Activated CD8-positive, alpha-beta memory T cell treated with anti-CD3 and anti-CD28 coated beads, Interleukin-2, amount 50 U/mL, for 1 hour (primary cell): Measurements from ENCODE around the gene REEP3.

Source experiments
- DNase-seq: peaks from one replicate; pipeline ENCODE4 v3.0.0-alpha.2; 2020; ENCODE audit errors: extremely low read depth

The REEP3 gene

GRCh38 chr10:63506554-63506953 lies 14.6 kb upstream of the REEP3 start:
- no peak for DNase-seq

GRCh38 chr10:63515002-63515763 lies 6.0 kb upstream of the REEP3 start:
- DNase-seq, result no peak

- no peak for DNase-seq
These were observed 5.0 kb upstream of the REEP3 start for GRCh38 chr10:63516207-63516606.

DNA sequence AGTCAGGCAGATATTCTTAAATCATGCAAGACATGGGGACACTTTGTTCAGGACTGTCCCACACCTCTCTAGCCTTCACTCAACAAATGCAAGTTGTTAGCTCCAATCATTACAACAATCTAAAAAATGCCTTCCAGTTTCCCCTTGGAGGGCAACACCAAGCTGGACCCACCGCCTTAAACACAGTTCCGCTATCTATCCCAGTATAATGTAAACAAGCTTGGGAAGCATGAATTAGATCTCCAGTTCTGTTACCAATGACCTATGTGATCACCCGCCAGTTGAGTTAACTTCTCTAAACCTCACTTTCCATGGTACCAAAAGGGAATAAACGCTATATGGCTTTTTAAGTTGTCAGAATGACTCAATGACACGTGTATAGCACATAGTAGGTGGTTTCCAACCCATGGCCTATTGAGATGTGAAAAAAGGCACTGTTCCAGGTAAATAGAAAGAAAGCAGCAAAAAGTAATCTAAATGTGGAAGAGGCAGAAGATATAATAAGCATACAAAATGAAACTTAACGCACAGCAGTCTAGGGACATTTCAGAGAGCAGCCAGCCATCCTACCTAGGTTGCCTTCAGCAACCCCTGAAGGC lies 2.4 kb upstream of the REEP3 start:
- no peak for DNase-seq

DNA sequence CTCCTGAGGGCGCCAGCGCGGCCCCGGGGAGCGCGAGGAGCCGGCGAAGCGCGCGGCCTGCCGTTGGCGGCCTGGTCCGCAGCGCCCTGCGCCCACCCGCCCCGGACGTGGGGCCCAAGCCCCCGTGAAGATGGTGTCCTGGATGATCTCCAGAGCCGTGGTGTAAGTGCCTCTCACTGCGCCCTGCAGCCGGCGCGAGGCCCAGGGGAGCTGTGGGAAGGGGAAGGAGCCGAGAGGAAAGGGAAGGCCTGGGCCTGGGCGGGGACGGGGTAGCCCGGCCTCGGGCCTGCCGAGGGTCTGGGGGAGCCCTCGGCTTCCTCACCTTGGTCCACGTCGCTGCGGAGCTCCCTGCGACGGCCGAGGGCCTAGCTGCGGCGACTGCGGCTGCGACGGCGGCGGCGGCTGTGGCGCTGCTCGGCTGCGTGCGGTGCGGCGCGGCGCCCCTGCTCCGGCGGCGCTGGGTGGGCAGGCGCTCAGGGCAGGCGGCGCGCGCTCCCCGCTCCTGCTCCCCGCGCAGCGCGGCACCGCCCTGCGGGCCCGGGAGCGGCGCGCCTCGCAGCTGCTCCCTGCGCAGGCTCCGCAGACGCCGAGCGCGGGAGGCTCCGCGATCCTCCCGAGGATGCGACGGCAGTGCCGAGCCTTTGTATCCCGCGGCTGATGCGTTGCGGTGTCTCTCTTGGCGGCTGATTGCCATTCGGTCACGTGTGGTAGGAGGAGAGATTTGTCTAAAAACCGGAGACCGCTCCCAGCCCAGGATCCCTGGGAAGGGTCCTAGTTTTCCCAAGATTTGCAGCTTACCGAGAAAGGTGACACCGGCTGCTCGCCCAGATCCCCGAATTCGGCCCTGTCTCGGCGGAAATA lies 445 bp downstream of the REEP3 start:
- DNase-seq, result no peak

GRCh38 chr10:63522277-63522687 lies 1.1 kb downstream of the REEP3 start:
- DNase-seq, result no peak

- DNase-seq, result no peak
These were observed 1.8 kb downstream of the REEP3 start for GRCh38 chr10:63522995-63523394.

DNA sequence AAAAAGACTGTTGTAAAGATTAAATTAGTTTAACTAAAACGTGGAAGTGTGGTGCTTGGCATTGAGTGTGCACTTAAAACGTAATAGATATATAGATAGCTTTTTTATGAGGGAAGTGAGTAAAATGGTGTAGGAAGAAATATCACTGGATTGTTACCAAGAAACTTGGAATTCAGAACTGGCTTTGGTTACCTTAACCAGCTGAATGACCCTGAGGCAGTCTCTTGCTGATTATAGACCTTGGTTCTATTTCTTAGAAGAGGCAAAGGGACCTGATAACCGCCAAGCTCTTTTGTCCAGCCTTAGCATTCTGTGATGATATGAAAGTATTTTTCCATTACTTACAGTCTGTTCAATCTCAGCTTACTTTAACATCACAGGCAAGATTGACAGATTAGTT lies 3.8 kb downstream of the REEP3 start:
- DNase-seq, result no peak

- no peak for DNase-seq
These were observed 6.2 kb downstream of the REEP3 start for GRCh38 chr10:63527401-63527800.

- DNase-seq, result no peak
These were observed 7.0 kb downstream of the REEP3 start for GRCh38 chr10:63528084-63528744.

GRCh38 chr10:63530409-63530808 lies 9.2 kb downstream of the REEP3 start:
- DNase-seq, result no peak

DNA sequence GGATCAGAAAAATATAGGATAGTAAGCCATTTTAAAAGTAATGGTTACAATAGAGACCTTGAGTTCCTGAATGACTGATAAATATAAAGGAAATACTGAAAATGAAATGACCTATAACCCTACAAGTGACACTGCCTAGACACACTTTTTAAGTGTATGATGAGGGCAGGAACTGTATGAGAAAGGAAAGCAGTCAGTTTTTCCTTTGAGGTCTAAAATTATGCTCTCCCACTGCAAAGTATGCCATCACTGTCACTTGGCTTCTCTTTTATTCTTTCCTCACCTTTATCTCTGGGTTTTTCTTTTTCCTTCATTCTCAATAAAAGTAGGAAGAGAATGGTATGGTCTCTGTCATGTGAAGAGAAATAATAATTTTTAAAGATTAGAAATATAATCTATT lies 13.5 kb downstream of the REEP3 start:
- no peak for DNase-seq

DNA sequence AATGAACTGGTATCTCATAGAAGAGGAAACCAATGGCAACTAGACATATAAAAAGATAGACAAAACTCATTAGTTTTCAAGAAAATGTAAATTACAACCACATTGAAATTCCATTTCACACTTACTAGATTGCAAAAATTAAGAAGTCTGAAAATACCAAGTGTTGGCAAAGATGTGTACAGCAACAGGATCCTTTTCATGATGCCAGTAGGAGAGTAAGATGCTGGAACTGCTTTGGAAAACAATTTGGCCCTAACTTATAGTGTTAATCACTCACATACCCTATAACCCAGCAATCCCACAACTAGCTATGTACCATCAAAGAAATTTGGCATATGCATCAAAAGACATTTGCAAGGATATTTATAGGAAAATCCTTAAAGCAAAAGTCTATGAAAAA lies 15.5 kb downstream of the REEP3 start:
- DNase-seq, result no peak

DNA sequence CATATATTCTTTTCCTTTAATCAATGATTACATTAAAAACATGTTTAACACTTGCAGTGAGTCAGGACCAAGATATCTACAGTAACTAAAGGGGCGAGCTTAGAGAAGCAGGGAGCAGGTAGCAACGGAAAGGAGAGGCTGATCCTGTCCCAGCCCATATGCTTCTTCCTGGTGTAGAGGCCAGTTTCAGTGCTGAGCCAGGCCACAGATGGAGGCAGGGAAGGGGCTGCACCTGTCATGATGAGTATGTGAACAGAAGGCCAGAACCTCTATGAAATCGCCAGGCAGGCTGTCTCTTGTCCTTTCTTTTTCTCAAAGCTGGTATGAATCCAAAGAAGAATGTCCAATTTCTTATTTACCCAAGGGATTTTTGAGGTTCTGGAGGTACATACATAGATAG lies 16.3 kb downstream of the REEP3 start:
- DNase-seq, result no peak

DNA sequence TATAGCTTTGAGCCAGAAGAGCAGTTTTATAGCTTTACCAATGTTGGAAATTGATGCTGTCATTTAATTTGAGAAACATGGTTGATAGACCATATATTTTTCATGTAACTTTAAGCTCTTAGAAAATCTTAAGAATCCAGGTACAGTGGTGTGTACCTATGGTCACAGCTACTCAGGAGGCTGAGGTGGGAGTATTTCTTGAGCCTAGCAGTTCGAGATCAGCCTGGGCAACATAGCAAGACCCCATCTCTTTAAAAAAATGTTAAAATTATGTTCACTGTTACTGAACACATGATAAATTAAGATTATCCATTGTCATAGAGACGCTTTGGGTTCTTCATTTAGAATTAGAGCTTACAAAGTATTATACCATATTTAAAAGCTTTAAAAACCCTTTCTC lies 18.2 kb downstream of the REEP3 start:
- no peak for DNase-seq

DNA sequence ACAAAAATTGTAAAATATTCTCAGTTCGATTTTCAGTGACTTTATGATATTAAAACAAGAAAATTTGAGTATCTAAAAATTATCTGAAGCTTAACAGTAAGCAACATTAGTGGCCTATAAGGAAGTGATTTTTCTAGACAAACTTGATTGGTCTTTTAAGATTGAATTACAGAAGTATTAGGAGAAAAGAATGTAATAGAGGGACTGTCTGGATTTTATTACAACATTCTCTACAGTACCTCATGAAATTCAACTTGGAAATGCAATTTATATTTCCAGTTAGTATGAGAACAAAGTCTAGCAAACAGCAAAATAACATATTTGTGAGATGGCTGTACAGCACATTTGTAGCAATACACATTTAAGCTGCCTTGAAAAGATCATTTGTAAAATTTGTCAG lies 18.8 kb downstream of the REEP3 start:
- no peak for DNase-seq

DNA sequence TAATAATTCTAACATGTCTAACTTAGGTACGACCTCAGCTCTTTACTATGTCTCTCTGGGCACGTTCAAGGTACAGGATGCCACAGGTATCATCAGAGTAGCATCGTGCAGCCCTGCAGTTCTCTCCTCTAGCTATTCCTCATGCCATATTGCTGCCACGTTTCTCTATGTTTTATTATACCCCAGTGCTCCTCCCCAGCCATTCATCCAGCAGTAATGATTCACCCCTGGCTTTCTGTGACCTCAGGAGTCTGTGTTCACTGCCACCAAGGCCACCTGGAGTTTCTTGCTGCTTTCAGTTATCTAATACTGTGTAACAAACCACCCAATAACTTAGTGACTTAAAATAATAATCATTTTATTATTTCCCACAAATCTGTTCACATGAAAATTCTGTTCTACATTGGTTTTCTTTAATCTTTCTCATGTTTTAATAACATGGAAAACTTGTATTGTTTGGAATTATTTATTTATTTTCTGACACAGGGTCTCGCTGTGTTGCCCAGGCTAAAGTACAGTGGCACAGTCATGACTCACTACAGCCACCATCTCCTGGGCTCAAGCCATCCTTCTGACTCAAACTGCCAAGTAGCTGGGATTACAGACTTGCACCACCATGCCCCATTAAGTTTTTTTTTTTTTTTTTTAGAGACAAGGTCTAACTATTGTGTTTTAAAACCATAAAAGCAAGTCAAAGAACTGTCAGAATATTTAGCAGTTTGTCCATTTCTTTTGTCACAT lies 21.8 kb downstream of the REEP3 start:
- no peak for DNase-seq

DNA sequence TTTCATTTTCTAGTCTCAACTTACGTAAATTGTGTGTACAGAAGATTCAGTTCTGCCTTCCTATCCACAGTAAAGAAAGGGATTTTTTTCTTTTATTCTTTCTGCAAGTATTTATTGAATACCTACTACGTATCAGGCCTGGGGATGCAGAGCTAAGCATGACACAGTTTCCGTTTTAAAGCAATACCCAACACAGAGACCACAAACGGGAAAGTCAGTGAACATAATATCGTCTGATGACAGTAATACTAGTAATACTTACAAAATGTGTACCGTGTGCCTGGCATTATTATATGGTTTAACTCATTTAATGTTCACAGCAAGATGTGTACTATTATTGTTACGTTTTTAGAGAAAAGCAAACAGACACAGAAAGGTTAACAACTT lies 22.4 kb downstream of the REEP3 start:
- DNase-seq, result no peak

DNA sequence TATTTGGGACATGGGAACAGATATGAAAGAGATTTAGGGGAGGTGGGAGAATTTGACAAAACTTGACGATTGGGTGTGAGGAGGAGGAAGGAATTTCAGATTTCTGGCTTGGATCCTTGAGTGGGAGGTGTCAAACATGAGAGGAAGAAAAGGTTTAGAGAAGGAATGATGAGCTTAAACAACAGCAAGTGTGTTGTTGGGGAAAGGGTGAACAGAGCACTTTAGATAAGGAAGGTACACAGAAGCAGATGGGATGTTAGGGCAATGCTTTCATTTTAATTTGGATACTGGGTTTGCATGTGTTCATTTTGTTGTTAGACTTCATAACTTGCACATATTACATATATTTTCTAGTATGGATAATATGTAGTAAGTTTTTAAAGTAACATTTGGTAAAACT lies 23.2 kb downstream of the REEP3 start:
- no peak for DNase-seq

DNA sequence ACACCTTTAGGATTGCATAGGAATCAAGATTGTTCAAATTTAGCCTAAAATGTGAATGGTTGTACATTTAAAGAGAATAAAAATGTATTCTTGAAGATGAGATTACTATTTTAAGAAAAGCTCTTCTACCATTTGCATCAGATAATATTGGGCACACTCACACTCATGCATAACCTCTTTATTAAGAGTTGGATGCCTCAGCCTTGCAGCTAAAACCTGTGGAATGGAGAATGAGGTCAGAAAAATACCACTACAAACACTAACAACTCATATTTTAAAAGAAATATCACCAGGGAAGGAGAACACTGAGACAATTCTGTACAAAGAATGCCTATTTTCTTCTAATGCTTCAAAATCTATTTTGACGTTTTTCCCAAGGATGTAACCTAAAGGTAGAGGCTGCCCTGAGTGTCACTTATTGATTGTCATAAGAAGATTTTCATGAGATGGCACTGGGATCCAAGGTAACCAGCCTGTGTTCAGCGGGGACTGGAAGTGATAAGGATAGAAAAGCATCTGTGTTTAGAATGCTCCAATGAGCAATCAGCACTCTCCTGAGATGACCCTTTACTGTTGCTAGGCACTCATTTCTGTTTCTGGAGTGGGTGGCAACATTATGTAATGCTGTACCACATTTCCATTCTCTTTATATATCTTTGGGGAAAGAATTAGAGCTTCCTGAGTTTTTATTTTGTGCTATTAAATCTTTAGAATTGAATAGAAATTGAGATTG lies 26.6 kb downstream of the REEP3 start:
- DNase-seq, result no peak

DNA sequence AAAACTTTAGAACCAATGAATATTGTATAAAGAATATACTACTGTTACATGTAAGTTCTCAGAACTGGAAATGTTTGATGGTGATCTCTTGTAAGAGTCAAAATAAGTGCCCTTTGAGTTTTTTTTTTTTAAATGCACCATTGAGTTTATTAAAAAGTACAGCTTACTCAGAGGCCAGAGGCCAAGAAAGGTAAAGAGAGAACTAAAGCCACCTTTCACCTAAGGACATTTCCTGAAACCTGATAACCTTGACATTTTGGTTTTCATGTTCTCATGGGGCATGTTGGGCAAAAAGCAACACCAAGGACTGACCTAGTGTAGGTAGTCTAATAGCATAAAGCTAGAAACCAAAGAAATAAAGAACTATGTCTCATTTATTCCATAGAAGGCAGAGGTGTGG lies 27.7 kb downstream of the REEP3 start:
- DNase-seq, result no peak
